Measurements from ENCODE around the gene AUTS2.

Gene AUTS2

GRCh38 chr7:69599955-69600709, 1.9 kb downstream of the AUTS2 start:
- peak; percentile 49 for DNase-seq (ENCODE audit: low spot score)

- DNase-seq (ENCODE audit: low spot score), result no peak
These were observed 2.6 kb downstream of the AUTS2 start for GRCh38 chr7:69600710-69601519.

GRCh38 chr7:69602522-69602921, 4.2 kb downstream of the AUTS2 start:
- DNase-seq (ENCODE audit: low spot score), result no peak

- no peak for DNase-seq (ENCODE audit: low spot score)
These were observed 5.1 kb downstream of the AUTS2 start for GRCh38 chr7:69603351-69603750.

GRCh38 chr7:69603937-69604494, 5.7 kb downstream of the AUTS2 start:
- no peak for DNase-seq (ENCODE audit: low spot score)

GRCh38 chr7:69605070-69605469, 6.8 kb downstream of the AUTS2 start:
- no peak for DNase-seq (ENCODE audit: low spot score)

- DNase-seq (ENCODE audit: low spot score), result no peak
These were observed 7.3 kb downstream of the AUTS2 start for GRCh38 chr7:69605546-69605945.

GRCh38 chr7:69608049-69608448, 9.8 kb downstream of the AUTS2 start:
- DNase-seq (ENCODE audit: low spot score), result no peak

GRCh38 chr7:69608878-69609277, 10.6 kb downstream of the AUTS2 start:
- DNase-seq (ENCODE audit: low spot score), result no peak

- DNase-seq (ENCODE audit: low spot score), result no peak
These were observed 11.5 kb downstream of the AUTS2 start for GRCh38 chr7:69609541-69610373.

GRCh38 chr7:69610374-69611084, 12.3 kb downstream of the AUTS2 start:
- DNase-seq (ENCODE audit: low spot score), result no peak

GRCh38 chr7:69612981-69613380, 14.7 kb downstream of the AUTS2 start:
- no peak for DNase-seq (ENCODE audit: low spot score)

- no peak for DNase-seq (ENCODE audit: low spot score)
These were observed 15.6 kb downstream of the AUTS2 start for GRCh38 chr7:69613846-69614245.

GRCh38 chr7:69615685-69616084, 17.4 kb downstream of the AUTS2 start:
- DNase-seq (ENCODE audit: low spot score), result no peak

GRCh38 chr7:69617364-69617763, 19.1 kb downstream of the AUTS2 start:
- no peak for DNase-seq (ENCODE audit: low spot score)

- DNase-seq (ENCODE audit: low spot score), result no peak
These were observed 20.8 kb downstream of the AUTS2 start for GRCh38 chr7:69619054-69619453.

GRCh38 chr7:69619635-69620034, 21.4 kb downstream of the AUTS2 start:
- no peak for DNase-seq (ENCODE audit: low spot score)

- no peak for DNase-seq (ENCODE audit: low spot score)
These were observed 21.8 kb downstream of the AUTS2 start for GRCh38 chr7:69620063-69620462.

GRCh38 chr7:69620650-69621049, 22.4 kb downstream of the AUTS2 start:
- DNase-seq (ENCODE audit: low spot score), result no peak

- DNase-seq (ENCODE audit: low spot score), result no peak
These were observed 23.9 kb downstream of the AUTS2 start for GRCh38 chr7:69622014-69622835.

GRCh38 chr7:69622960-69623359, 24.7 kb downstream of the AUTS2 start:
- DNase-seq (ENCODE audit: low spot score), result no peak

All from D341Med (cell line).